GM21526 (cell line): Measurements from ENCODE around the gene MTREX.
"Not testable (repeated sequence)": the region's sequence is repeated elsewhere in the genome, so short reads cannot be mapped to it uniquely, and the experiment has no call there.

Experiments
- ATAC-seq: cut with Tn5 transposase; IDR thresholded peaks from one replicate; pipeline ENCODE4 v1.9.1; 2021; ENCODE audit warnings: moderate library complexity; ENCODE audit not compliant: unreplicated experiment, low FRiP score

Gene MTREX

GRCh38 chr5:55307383-55308253 is at the start of gene MTREX, which contains the start of gene DHX29:
Gene MTREX (plus strand): TSS chr5:55307989. CDS start chr5:55308014, 25 bp downstream.
Gene DHX29 (minus strand): TSS chr5:55307694. CDS start chr5:55307573, 121 bp downstream.
- ATAC-seq: peak; percentile 93

GRCh38 chr5:55258339-55258738 is 49.5 kb upstream of the MTREX start:
- no peak for ATAC-seq

DNA sequence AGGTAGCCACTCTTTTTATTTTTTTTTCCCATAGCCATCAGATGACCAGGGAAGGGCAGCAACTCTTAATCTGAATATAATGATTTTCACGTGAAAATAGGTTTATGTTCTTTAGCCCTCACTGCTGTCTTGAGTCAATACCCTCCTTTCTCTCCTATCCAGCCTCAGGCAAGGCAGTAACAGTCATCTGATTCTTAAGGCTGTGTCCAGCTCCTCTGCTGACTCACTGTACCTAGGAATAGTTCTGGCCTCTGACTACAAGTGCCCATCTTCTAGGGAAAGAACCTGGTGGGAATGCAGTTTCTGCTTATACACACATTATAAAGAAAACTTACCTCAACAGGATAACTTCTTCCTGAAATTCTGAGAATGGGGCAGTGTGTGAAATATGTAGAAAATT is 31.0 kb upstream of the MTREX start:
- ATAC-seq: no peak

GRCh38 chr5:55278778-55279177 is 29.0 kb upstream of the MTREX start:
- no peak for ATAC-seq

- ATAC-seq: no peak
These were observed 21.3 kb upstream of the MTREX start for GRCh38 chr5:55286411-55286933.

DNA sequence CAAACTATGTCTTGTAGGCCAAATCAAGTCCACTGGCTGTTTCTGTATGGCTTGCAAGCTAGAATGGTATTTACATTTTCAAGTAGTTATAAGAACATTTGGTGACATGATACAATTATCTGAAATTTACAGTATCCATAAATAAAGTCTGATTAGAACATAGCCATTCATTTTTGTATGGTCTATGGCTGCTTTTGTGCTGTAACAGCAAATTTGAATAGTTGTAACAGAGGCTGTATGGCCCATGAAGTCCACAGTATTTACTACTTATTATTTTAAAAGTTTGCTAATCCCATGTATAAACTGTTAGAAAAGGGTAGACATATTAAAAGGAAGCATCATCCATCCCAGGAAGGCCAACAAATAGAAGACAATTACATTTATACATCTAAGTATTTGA is 18.0 kb upstream of the MTREX start:
- ATAC-seq: no peak

GRCh38 chr5:55290991-55291390 is 16.8 kb upstream of the MTREX start:
- no peak for ATAC-seq

- ATAC-seq: no peak
These were observed 12.9 kb upstream of the MTREX start for GRCh38 chr5:55294935-55295334.

- no peak for ATAC-seq
These were observed 6.9 kb upstream of the MTREX start for GRCh38 chr5:55300890-55301289.

DNA sequence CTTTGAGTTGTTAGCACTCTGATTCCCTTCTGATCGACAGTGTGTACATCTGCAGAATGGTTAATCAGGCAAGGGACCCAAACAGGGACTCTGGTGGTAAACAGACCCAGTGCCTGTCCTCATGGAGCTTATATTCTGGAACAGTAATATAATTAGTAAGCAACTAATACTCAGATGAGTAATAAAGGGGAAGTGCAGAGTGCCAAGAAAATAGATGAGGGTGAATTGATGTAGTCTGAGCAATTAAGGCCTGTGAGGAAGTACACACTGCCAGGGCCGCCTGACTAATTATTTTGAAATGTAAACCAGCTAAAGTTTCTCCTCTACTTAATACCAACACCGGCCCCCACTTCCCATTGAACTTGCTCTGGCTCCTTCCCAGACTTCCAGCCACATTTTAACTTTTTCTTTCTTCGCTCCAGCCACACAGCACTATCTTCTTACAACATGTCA is 4.5 kb upstream of the MTREX start:
- no peak for ATAC-seq

- ATAC-seq: no peak
These were observed 3.2 kb upstream of the MTREX start for GRCh38 chr5:55304584-55304983.

DNA sequence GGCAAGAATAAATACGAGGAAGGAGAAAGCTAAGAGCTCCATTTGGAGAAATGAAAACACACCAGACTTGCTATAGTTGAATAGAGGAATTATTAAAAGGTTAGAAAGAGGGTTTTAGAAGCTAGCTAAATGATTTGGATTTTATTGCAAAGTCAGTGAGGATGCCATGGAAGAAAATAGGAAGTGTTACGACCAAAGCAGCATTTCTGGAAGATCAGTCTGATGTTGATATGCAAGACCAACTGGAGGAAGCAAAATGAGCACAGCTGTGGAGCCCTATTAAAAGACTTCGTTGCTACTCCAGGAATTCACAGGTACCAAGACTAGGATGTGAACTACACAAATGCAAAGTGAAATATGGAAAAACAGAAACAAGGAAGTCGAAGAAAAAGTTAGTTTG is 2.4 kb upstream of the MTREX start:
- ATAC-seq: no peak

DNA sequence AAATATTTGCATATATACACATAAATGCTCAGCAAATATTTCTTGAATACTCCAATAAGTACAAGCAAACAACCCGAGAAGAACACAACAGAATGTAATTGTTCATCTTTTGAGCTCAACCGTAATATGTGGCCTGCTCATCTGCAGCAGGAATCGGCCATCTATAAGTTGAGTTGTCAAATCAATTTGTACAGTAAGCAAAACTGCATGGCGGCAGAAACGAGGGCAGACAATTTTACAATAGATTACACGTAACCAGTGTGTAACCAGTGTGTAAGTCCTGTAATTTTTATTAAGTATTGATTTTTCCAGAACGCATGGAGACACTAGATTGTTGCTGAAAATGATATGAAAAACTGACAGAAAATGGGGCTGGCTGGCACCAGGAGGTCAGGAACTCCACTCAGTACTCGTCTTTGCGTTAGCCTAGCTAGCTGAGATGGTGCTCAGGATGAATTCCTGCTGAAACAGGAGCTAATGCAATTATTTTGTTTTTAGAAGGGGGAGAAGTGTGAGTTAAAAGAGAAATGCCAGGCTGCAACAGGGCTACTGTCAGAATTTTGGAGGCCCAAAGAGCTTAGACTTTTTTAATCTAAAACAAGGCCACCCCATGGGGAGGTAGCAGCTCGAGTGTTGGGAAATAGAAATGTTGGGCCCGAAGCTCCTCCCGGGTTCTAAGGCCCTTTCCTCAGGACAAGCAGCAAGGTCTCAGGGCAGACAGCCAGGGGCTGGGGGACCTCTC is 977 bp upstream of the MTREX start:
- no peak for ATAC-seq

DNA sequence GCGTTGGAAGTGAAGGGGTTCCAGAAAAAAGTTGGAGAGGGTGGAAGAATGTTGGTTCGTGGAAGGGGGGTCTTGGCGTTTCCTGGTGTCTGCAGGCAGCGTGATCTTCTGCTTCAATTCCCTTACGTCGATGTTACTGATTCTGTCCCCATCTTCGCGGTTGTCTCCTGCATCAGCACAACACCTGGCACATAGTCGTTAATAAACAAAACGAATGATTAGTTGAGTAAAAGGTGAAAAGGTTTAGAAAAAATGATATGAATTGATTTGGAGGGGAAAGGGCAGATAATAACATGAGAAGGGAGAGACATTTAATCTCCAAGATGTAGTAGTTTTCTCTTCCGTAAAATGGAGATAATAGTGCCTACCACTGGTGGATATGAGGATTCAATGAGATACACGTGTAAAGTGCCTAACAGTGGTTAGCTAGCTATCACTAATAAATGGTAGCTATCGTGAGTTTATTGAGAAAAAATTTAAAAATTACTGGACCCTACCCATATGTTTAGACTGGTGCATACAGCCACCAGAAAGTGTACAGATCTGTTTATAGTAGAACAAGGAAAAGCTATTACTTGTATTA is 556 bp downstream of the MTREX start:
- no peak for ATAC-seq

- ATAC-seq: no peak
These were observed 6.3 kb downstream of the MTREX start for GRCh38 chr5:55313870-55314617.

GRCh38 chr5:55316289-55316688 is 8.5 kb downstream of the MTREX start:
- no peak for ATAC-seq

GRCh38 chr5:55316837-55317236 is 9.0 kb downstream of the MTREX start:
- ATAC-seq: no peak

GRCh38 chr5:55318237-55318636 is 10.4 kb downstream of the MTREX start:
- not testable (repeated sequence) for ATAC-seq

GRCh38 chr5:55319491-55319890 is 11.7 kb downstream of the MTREX start:
- ATAC-seq: no peak

- ATAC-seq: no peak
These were observed 12.8 kb downstream of the MTREX start for GRCh38 chr5:55320571-55320970.
